SK-N-MC (cell line): ENCODE results near the gene SRRM4.

Experiments used
- EZH2 ChIP-seq: fragments of 200-600 bp; sonication (generic); IDR thresholded peaks from one replicate; pipeline ENCODE4 v1.6.1; 2017; ENCODE audit warnings: antibody characterized with exemption
- FOXP2 ChIP-seq: optimal IDR thresholded peaks from 2 replicates; pipeline ENCODE3; 2011; ENCODE audit warnings: mild to moderate bottlenecking, moderate library complexity; ENCODE audit not compliant: insufficient read depth; ENCODE audit errors: extremely low read length, control extremely low read depth
- POLR2AphosphoS5 ChIP-seq: IDR thresholded peaks from 2 replicates; pipeline ENCODE4 v1.6.1; 2012; ENCODE audit warnings: mild to moderate bottlenecking, low read depth, low read length, borderline replicate concordance

DNA sequence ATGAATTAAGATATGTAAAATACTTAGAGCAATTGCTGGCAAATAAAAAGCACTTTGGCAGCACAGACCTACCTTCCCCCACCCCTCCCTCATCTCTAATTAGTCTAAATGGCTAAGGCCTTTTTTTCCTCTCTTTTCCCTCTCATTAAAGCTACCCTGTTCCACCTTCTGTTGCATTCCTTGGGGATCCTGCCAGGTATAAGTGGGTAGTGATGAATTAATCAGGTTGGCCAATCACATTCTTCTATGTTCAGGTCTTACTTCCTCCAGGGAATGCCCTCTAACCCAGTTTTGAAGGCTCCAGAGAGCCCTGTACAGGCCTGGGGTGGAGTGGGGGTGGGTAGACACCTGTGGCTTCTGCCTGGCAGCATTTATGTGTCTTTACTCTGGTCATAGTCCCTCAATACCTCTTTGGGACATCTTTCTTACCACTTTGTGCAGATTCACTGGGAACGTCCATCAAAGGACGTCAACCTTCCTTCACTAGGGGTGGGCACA, 225.8 kb downstream of the SRRM4 start:
- TF ChIP-seq EZH2, result no peak
- no peak for TF ChIP-seq POLR2AphosphoS5
- no peak for TF ChIP-seq FOXP2
